HepG2 (cell line): ENCODE measurements around the gene RBM44. TPM values are rescaled to one million over a fixed set of nuclear protein-coding genes. Genes with fewer than 3 reads are reported as not detected.

Experiments
- ATF7-NPFF ChIP-seq: sonication (generic); formaldehyde crosslinking; IDR thresholded peaks from 2 replicates; pipeline ENCODE4 v1.8.1; 2023; ENCODE audit warnings: mild to moderate bottlenecking, low read depth, missing genetic modification reagents, moderate library complexity
- CBX2 ChIP-seq, 2 experiments: fragments of 200-600 bp in 1 of 2; sonication (generic); formaldehyde crosslinking in 1 of 2; IDR thresholded peaks; 2 replicates each; pipeline versions ENCODE4 v1.7.0 to v1.8.1; 2018 to 2022; ENCODE audit warnings: low read depth in 2 of 2, low read length in 1 of 2, mild to moderate bottlenecking in 1 of 2, missing genetic modification reagents in 1 of 2
- EED ChIP-seq: sonication (generic); formaldehyde crosslinking; IDR thresholded peaks from 2 replicates; pipeline ENCODE4 v1.5.0; 2020; ENCODE audit warnings: mild to moderate bottlenecking, missing genetic modification reagents
- FOXO1 ChIP-seq: sonication (generic); formaldehyde crosslinking; IDR thresholded peaks from 2 replicates; pipeline ENCODE4 v1.4.0; 2020; ENCODE audit warnings: missing genetic modification reagents
- FOXP1 ChIP-seq, 2 experiments: fragments of 450-650 bp in 1 of 2; IDR thresholded peaks; 2 replicates each; pipeline ENCODE4 v1.6.1; 2017 to 2018; ENCODE audit warnings: antibody characterized with exemption in 1 of 2
- NAIF1 ChIP-seq: sonication (generic); formaldehyde crosslinking; IDR thresholded peaks from 2 replicates; pipeline ENCODE4 v1.5.0; 2020; ENCODE audit warnings: mild to moderate bottlenecking, missing genetic modification reagents, borderline replicate concordance
- NFKBIZ ChIP-seq: IDR thresholded peaks from 2 replicates; pipeline ENCODE4 v1.6.1; 2018; ENCODE audit warnings: missing genetic modification reagents, missing compliant biosample characterization
- SAP130 ChIP-seq: IDR thresholded peaks from 2 replicates; pipeline ENCODE4 v1.6.1; 2016; ENCODE audit warnings: low read depth
- ZNF124 ChIP-seq: sonication (generic); formaldehyde crosslinking; IDR thresholded peaks from 2 replicates; pipeline ENCODE4 v1.4.0; 2020; ENCODE audit warnings: missing genetic modification reagents
- ZNF143 ChIP-seq: sonication (generic); formaldehyde crosslinking; IDR thresholded peaks from 2 replicates; pipeline ENCODE4 v1.4.0; 2020; ENCODE audit warnings: missing genetic modification reagents
- polyA plus RNA-seq, 8 experiments: library from polyadenylated mRNA; depleted of rRNA in 3 of 8; stranded (reverse) in 7 of 8; unstranded in 1 of 8; fragments of >200 nt; fragmentation: Illumina TruSeq in 4 of 8; extraction: Trizol in 4 of 8; gene quantifications; 2 replicates each; pipeline versions ENCODE4 v1.2.1 to v1.2.3, GENCODE V29; 2011 to 2016; ENCODE audit warnings: low read depth in 4 of 8, missing spikeins in 1 of 8, mixed read lengths in 1 of 8; ENCODE audit not compliant: insufficient read depth in 1 of 8
- total RNA-seq, 5 experiments: library from RNA; depleted of rRNA; stranded (reverse); fragments of >200 nt; fragmentation: Illumina TruSeq; extraction: Trizol; gene quantifications; 2 replicates each; pipeline ENCODE4 v1.2.3, GENCODE V29; 2016; ENCODE audit warnings: low read depth in 1 of 5
- TF ChIP-seq, protein P1 (sequence below): sonication (generic); formaldehyde crosslinking; IDR thresholded peaks from 2 replicates; pipeline ENCODE4 v1.4.0; 2020; ENCODE audit warnings: missing genetic modification reagents, borderline replicate concordance
- TF ChIP-seq, protein P2 (sequence below): IDR thresholded peaks from 2 replicates; pipeline ENCODE4 v1.6.1; 2012; ENCODE audit warnings: low read length, improper control_type of control experiment
- TF ChIP-seq, protein P3 (sequence below): IDR thresholded peaks from 2 replicates; pipeline ENCODE4 v1.6.1; 2016; ENCODE audit warnings: missing compliant biosample characterization, missing genetic modification reagents, borderline replicate concordance
- TF ChIP-seq, protein P4 (sequence below): sonication (generic); formaldehyde crosslinking; IDR thresholded peaks from 2 replicates; pipeline ENCODE4 v1.4.0; 2020; ENCODE audit warnings: missing genetic modification reagents
- TF ChIP-seq, protein P5 (sequence below): sonication (generic); formaldehyde crosslinking; conservative IDR thresholded peaks from 2 replicates; pipeline ENCODE4 v1.8.0; 2022; ENCODE audit warnings: low read depth, missing genetic modification reagents

RBM44 gene
- total and polyA plus RNA-seq, 2 of the 13 experiments (the other 11 are each of a cell fraction or from before 2014, with no cell fraction given): 0.13 to 0.50 TPM

DNA sequence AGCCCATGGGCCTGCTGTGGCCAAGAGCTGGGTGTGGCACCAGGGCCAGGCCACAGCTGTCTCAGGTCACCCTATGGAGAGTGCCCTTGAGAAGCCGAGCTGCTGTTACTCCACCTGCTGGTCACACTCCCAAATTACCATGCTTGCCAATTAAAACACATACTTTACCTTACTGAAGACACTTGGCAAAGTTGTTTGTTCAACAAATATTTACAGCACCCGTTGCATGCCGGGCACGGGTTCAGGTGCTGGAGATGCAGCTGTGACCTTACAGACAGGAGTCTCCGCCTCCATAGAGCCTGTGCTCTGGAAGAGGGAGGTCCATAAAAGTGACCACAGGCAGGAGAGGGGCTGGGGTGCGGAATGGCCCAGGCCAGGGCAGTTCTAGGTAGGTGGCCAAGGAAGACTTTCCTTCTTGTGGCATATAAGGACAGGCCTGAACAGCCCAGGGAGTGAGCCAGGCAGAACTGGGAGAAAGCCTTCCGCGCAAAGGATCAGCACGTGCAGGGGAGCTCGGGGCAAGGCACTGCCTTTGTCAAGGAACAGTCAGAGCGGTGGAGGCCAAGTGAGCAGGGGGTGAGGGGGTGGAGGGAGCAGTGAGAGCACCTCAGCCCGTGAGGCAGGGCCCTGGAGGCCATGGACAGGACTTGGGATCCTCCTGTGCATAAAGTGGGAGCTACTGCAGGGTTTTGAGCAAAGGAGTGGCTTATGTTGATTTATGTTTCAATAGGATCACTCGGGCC is 23.6 kb upstream of the RBM44 start (continued):
- TF ChIP-seq, protein P1, sequence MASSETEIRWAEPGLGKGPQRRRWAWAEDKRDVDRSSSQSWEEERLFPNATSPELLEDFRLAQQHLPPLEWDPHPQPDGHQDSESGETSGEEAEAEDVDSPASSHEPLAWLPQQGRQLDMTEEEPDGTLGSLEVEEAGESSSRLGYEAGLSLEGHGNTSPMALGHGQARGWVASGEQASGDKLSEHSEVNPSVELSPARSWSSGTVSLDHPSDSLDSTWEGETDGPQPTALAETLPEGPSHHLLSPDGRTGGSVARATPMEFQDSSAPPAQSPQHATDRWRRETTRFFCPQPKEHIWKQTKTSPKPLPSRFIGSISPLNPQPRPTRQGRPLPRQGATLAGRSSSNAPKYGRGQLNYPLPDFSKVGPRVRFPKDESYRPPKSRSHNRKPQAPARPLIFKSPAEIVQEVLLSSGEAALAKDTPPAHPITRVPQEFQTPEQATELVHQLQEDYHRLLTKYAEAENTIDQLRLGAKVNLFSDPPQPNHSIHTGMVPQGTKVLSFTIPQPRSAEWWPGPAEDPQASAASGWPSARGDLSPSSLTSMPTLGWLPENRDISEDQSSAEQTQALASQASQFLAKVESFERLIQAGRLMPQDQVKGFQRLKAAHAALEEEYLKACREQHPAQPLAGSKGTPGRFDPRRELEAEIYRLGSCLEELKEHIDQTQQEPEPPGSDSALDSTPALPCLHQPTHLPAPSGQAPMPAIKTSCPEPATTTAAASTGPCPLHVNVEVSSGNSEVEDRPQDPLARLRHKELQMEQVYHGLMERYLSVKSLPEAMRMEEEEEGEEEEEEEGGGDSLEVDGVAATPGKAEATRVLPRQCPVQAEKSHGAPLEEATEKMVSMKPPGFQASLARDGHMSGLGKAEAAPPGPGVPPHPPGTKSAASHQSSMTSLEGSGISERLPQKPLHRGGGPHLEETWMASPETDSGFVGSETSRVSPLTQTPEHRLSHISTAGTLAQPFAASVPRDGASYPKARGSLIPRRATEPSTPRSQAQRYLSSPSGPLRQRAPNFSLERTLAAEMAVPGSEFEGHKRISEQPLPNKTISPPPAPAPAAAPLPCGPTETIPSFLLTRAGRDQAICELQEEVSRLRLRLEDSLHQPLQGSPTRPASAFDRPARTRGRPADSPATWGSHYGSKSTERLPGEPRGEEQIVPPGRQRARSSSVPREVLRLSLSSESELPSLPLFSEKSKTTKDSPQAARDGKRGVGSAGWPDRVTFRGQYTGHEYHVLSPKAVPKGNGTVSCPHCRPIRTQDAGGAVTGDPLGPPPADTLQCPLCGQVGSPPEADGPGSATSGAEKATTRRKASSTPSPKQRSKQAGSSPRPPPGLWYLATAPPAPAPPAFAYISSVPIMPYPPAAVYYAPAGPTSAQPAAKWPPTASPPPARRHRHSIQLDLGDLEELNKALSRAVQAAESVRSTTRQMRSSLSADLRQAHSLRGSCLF: no peak
- TF ChIP-seq ATF7-NPFF (CRISPR knock-in tag): no peak; the same call in 1 of the 2 replicates
- TF ChIP-seq EED (CRISPR knock-in tag): peak; percentile 69; the same call in 1 of the 2 replicates
- TF ChIP-seq, protein P2, sequence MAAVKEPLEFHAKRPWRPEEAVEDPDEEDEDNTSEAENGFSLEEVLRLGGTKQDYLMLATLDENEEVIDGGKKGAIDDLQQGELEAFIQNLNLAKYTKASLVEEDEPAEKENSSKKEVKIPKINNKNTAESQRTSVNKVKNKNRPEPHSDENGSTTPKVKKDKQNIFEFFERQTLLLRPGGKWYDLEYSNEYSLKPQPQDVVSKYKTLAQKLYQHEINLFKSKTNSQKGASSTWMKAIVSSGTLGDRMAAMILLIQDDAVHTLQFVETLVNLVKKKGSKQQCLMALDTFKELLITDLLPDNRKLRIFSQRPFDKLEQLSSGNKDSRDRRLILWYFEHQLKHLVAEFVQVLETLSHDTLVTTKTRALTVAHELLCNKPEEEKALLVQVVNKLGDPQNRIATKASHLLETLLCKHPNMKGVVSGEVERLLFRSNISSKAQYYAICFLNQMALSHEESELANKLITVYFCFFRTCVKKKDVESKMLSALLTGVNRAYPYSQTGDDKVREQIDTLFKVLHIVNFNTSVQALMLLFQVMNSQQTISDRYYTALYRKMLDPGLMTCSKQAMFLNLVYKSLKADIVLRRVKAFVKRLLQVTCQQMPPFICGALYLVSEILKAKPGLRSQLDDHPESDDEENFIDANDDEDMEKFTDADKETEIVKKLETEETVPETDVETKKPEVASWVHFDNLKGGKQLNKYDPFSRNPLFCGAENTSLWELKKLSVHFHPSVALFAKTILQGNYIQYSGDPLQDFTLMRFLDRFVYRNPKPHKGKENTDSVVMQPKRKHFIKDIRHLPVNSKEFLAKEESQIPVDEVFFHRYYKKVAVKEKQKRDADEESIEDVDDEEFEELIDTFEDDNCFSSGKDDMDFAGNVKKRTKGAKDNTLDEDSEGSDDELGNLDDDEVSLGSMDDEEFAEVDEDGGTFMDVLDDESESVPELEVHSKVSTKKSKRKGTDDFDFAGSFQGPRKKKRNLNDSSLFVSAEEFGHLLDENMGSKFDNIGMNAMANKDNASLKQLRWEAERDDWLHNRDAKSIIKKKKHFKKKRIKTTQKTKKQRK: no peak
- TF ChIP-seq FOXO1 (CRISPR knock-in tag): no peak
- no peak for TF ChIP-seq CBX2 (IDR thresholded peaks at IDR 0.05; ENCODE audit: low read depth, low read length)
- no peak for TF ChIP-seq CBX2 (CRISPR knock-in tag; IDR thresholded peaks at IDR 0.05; ENCODE audit: low read depth)
- TF ChIP-seq ZNF124: 0 out of 2 replicates have a peak, but pooled peaks have one; percentile 37
- no peak for TF ChIP-seq NAIF1 (CRISPR knock-in tag)
- TF ChIP-seq, protein P3, sequence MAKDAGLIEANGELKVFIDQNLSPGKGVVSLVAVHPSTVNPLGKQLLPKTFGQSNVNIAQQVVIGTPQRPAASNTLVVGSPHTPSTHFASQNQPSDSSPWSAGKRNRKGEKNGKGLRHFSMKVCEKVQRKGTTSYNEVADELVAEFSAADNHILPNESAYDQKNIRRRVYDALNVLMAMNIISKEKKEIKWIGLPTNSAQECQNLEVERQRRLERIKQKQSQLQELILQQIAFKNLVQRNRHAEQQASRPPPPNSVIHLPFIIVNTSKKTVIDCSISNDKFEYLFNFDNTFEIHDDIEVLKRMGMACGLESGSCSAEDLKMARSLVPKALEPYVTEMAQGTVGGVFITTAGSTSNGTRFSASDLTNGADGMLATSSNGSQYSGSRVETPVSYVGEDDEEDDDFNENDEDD (CRISPR knock-in tag): no peak
- no peak for TF ChIP-seq FOXP1 (IDR thresholded peaks at IDR 0.05)
- peak; percentile 82 for TF ChIP-seq FOXP1 (CRISPR knock-in tag; IDR thresholded peaks at IDR 0.05)
- TF ChIP-seq, protein P4, sequence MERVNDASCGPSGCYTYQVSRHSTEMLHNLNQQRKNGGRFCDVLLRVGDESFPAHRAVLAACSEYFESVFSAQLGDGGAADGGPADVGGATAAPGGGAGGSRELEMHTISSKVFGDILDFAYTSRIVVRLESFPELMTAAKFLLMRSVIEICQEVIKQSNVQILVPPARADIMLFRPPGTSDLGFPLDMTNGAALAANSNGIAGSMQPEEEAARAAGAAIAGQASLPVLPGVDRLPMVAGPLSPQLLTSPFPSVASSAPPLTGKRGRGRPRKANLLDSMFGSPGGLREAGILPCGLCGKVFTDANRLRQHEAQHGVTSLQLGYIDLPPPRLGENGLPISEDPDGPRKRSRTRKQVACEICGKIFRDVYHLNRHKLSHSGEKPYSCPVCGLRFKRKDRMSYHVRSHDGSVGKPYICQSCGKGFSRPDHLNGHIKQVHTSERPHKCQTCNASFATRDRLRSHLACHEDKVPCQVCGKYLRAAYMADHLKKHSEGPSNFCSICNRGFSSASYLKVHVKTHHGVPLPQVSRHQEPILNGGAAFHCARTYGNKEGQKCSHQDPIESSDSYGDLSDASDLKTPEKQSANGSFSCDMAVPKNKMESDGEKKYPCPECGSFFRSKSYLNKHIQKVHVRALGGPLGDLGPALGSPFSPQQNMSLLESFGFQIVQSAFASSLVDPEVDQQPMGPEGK (CRISPR knock-in tag): no peak
- TF ChIP-seq NFKBIZ (CRISPR knock-in tag): no peak
- TF ChIP-seq ZNF143 (CRISPR knock-in tag): peak; percentile 55; the same call in 1 of the 2 replicates
- TF ChIP-seq, protein P5, sequence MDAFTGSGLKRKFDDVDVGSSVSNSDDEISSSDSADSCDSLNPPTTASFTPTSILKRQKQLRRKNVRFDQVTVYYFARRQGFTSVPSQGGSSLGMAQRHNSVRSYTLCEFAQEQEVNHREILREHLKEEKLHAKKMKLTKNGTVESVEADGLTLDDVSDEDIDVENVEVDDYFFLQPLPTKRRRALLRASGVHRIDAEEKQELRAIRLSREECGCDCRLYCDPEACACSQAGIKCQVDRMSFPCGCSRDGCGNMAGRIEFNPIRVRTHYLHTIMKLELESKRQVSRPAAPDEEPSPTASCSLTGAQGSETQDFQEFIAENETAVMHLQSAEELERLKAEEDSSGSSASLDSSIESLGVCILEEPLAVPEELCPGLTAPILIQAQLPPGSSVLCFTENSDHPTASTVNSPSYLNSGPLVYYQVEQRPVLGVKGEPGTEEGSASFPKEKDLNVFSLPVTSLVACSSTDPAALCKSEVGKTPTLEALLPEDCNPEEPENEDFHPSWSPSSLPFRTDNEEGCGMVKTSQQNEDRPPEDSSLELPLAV (CRISPR knock-in tag): no peak
- no peak; the same call in 1 of the 2 replicates for TF ChIP-seq SAP130 (CRISPR knock-in tag)
